ENCODE measurements around the gene LAMP2.

The LAMP2 gene

DNA sequence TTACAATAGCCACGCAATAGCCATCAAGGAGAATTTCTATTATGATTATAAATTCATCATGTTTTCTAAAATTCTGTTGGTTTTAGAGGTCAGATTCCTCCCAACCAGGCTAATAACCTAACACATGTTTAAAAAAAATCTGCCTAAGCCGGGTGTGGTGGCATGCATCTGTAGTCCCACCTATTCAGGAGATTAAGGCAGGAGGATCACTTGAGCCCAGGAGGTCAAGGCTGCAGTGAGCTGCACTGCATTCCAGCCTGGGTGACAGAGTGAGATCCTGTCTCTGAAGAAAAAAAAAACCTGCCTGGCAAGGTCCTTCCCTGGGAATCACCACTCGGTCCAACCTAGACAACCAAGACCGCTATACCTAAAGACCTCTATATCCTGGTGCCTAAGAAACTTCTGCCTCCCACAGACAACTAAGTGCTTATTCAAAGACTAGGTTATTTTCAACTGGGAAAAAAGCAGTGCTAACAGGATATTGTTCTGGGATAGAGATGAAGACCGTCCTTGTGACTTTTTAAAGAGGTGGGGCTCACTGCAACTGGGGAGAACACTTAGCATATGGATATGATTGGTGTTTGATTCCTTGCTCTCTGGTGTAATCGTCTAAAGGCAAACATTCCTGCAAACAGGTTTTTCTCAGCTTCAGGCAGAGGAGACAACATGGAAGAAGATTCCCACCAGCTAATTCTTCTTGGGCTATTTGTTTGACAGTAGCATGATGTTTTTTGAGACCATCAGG lies 89.0 kb downstream of the LAMP2 start:
- TF ChIP-seq ZFX (IDR thresholded peaks at IDR 0.05), result no peak
- TF ChIP-seq, protein P1, sequence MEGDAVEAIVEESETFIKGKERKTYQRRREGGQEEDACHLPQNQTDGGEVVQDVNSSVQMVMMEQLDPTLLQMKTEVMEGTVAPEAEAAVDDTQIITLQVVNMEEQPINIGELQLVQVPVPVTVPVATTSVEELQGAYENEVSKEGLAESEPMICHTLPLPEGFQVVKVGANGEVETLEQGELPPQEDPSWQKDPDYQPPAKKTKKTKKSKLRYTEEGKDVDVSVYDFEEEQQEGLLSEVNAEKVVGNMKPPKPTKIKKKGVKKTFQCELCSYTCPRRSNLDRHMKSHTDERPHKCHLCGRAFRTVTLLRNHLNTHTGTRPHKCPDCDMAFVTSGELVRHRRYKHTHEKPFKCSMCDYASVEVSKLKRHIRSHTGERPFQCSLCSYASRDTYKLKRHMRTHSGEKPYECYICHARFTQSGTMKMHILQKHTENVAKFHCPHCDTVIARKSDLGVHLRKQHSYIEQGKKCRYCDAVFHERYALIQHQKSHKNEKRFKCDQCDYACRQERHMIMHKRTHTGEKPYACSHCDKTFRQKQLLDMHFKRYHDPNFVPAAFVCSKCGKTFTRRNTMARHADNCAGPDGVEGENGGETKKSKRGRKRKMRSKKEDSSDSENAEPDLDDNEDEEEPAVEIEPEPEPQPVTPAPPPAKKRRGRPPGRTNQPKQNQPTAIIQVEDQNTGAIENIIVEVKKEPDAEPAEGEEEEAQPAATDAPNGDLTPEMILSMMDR (conservative IDR thresholded peaks at IDR 0.05), result no peak
- H3K27ac ChIP-seq, result no peak overlapping the region; the same call in 1 of the 2 replicates

DNA sequence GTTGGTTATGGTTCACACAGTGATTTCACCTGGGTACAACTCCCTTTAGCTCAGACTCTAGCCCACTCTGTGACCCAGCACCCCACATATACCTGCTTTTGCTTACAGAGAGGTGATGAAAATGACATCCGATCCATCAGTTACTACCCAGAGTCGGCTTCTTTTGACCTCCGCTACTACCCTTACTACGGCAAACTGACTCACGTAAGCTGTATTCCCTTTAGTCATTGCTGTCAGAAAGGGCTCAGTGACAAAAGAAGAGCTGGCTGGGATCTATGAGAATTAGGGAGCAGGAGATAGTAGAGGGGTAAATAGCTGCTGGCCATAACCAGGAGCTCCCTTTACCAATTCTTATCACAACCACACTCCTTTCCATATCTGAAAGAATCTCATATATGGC lies 90.5 kb downstream of the LAMP2 start:
- no peak for TF ChIP-seq ZFX (IDR thresholded peaks at IDR 0.05)
- TF ChIP-seq, protein P1 (conservative IDR thresholded peaks at IDR 0.05), result no peak
- no peak overlapping the region for H3K27ac ChIP-seq
